GM12892 (cell line): ENCODE results near the gene NDUFAF3.

Experiments
- POLR2A ChIP-seq: IDR thresholded peaks from 2 replicates; pipeline ENCODE4 v1.6.1; 2011; ENCODE audit warnings: low read depth, low read length, control low read depth
- POLR2AphosphoS5 ChIP-seq: IDR thresholded peaks from 2 replicates; pipeline ENCODE4 v1.6.1; 2011; ENCODE audit warnings: low read depth, low read length, control low read depth
- TAF1 ChIP-seq: IDR thresholded peaks from 2 replicates; pipeline ENCODE4 v1.6.1; 2011; ENCODE audit warnings: low read depth, mild to moderate bottlenecking, control low read depth, low read length, borderline replicate concordance

- TF ChIP-seq POLR2A, result no peak
- no peak for TF ChIP-seq TAF1
- no peak for TF ChIP-seq POLR2AphosphoS5
Observed at GRCh38 chr3:48993834-48994233, 28.1 kb upstream of the NDUFAF3 start.
